ENCODE data around the gene ZNF112. TPM values are rescaled to one million over a fixed set of nuclear protein-coding genes. Genes with fewer than 3 reads are reported as not detected.

Gene ZNF112
- polyA plus RNA-seq, 3 donors: 12.4 to 13.4 (median 13.1) TPM

DNA sequence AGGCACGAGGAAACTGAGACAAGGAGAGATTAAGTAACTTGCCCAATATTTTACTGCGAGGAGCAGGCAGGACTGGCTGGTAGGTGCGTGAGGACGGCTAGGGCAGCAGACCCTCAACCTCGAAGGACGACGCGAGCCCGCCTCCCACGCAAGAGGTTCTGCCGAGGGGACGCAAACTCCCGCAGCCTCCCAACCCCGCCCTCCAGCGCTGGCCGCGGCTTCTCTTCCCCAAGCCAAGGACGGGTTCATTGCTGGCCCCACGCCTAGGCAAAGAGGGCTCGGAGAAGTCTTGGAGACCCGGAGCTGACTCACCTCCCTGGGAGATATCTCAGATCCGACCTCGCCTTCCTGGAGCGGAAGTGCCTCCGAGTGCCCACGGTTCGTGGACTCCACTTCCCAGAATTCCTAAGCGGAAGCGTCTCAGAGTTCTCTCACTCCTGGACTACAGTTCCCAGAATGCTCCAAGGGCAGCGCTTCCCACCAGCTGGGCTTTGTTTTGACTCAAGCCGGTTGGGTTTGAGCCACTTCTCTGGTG, 51.8 kb downstream of the ZNF112 start, which contains the start of gene ZNF235:
TSS of gene ZNF235 (minus strand) at position 367 of the 535 bp plus-strand sequence. CDS start 1,621 bp downstream, outside the sequence.
- peak; percentile 83 to 96 (median 90) for DNase-seq (ENCODE audit: extremely low read depth in 1 of 11, low read depth in 9 of 11, low spot score in 4 of 11)

DNA sequence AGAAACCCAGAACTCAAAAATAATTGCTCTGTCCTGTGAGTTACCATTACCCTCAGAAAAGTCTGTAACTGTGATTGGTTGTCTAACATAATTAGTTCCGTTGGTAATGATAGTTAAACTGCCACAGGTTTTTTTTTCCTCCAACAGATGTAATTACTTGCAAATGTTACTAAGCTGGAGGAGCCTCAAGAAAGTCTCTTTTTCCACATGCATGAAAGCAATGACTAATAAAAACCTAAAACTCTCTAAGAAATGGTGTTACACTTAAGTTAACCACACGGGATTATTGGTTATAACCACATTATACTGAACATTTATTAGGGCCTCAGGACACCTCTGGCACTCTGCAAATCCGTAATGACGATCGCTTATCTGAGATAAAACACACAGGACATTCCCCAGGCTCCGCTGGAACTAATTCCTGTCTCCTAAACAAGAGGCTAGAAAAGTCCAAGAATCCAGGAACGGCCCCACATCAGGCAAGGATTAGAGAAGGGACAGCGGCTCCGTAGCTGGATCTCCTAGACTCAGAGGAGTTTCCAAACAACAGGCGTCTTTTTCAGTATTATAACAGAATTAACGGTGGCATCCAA, 52.4 kb downstream of the ZNF112 start:
- peak in 5 of 11 donors; percentile 1 to 17 (median 9) for DNase-seq (ENCODE audit: extremely low read depth in 1 of 11, low read depth in 9 of 11, low spot score in 4 of 11)

DNA sequence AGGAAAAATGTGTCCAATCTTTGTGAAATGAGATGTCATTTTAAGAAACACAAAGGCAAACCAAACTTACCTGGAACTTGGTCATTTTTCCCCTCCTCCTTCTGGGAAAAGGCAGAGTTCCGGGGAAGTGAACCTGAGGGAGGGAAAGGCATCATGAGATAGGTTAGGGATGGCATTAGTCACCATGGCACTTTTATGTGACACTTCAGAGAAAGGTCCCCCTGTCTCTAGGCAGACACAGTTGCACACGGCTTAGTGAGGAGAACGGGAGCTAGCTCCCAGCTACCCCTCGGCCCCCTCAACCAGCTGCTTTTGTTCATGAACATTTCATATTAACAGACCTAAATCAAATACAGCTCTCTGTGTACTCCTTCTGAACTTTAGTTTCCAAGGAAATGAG, 53.2 kb downstream of the ZNF112 start:
- DNase-seq (ENCODE audit: extremely low read depth in 1 of 11, low read depth in 9 of 11, low spot score in 4 of 11): peak in 2 of 11 donors; percentile 1 to 4

DNA sequence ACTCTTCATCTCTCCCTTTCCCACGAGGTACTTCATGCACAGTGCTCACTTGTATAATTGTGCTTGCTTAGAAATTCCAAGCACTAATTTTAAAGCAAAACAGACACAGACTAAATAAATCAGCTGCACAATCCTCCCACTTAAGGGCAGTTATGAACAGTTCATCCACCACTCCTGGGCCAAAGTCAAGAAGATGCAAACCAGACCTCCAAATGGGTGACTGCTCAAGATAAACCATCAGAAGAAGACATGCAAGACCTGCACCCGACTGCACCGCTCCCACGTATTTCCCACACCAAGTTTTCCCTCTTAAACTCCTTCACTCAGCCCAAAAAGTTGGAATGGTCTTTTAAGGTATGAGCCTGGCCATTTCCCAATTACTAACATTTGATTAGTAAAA, 71.5 kb downstream of the ZNF112 start:
- DNase-seq (ENCODE audit: extremely low read depth in 1 of 11, low read depth in 9 of 11, low spot score in 4 of 11): no peak

DNA sequence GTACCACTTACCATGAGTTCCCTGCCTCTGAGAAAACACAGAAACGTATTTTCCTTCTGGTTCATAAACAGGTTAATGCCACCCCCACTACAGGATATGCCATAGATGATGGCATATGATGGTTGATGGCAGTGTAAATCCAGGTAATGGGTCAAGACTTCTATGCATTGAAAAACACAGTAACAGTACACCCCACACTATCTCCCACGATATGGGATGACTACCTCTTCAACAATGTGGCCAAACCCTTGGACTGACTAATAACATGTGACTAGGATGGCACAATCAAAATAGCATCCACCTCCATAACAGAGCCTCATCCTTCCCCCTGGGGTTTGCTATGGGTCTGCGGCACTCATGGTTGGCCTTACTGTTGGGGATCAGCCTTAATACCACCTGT, 73.6 kb downstream of the ZNF112 start:
- no peak for DNase-seq (ENCODE audit: extremely low read depth in 1 of 11, low read depth in 9 of 11, low spot score in 4 of 11)

DNA sequence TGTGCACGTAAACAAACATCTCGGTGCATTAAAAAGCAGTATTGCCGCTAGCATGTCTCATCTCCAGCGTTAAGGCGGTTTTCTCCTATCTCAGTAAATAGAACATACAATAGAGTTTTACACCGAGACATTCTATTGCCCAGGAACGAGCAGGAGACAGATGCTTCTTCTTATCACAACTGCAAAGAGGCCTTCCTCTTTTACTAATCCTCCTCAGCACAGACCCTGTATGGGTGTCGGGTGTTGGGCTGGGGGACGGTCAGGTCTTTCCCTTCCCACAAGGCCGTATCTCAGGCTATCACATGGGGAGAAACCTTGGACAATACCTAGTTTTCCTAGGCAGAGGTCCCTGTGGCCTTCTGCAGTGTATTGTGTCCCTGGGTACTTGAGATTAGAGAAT, 75.6 kb downstream of the ZNF112 start:
- no peak for DNase-seq (ENCODE audit: extremely low read depth in 1 of 11, low read depth in 9 of 11, low spot score in 4 of 11)

DNA sequence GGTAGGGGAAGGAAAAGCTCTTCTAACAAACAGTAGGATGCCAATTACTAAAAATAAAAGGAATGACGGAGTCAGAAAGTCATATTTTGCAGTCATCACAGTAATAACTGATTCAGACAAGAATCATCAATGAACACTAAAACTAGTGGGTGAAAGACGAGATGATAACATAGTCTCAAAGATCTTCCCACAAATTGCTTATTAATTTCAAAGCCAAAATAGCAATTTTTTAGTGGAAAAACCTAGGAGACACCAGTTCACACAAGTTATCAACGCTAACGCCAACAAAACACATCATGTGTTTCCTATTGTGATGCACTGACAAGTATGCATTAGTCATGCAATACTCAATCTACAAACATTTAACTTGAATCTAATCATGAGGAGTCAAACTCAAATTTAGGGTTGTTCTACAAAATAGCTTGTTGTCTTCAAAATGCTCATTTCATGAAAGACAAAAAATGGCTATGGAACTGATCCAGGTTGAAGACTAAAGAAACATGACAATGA, 78.2 kb downstream of the ZNF112 start:
- no peak for DNase-seq (ENCODE audit: extremely low read depth in 1 of 11, low read depth in 9 of 11, low spot score in 4 of 11)

DNA sequence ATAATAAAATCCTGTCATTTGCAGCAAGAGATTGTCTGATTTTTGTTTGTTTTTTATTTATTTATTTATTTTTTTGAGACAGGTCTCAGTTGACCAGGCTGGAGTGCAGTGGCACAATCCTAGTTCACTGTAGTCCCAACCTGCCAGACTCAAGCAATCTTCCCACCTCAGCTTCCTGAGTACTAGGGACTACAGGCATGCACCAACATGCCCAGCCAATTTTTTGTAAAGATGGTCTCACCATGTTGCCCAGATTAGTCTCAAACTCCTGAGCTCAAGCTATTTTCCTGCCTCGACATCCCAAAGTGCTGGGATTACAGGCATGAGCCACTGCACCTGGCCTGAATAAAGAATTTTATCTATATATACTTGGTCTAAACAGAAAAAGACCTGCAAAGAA, 79.1 kb downstream of the ZNF112 start:
- DNase-seq (ENCODE audit: extremely low read depth in 1 of 11, low read depth in 9 of 11, low spot score in 4 of 11): no peak

Other genes starting within 250 kb of the ZNF112 start
- 10 to 100 TPM in 1 of 3 donors, 1 to 10 TPM in 2; 9.1 to 11.6 (median 9.5) TPM for gene ZNF225, start 243.3 kb downstream of the ZNF112 start, polyA plus RNA-seq (ENCODE audit: insufficient read length in 3 of 3)
- gene ZNF234, start 215.1 kb downstream of the ZNF112 start, polyA plus RNA-seq (ENCODE audit: insufficient read length in 3 of 3): 10 to 100 TPM; 13.8 to 21.3 (median 15.1) TPM
- gene ZNF226, start 191.6 kb downstream of the ZNF112 start, polyA plus RNA-seq (ENCODE audit: insufficient read length in 3 of 3): 10 to 100 TPM; 24.0 to 35.1 (median 30.5) TPM
- 10 to 100 TPM; 25.1 to 27.5 (median 25.8) TPM for gene ZNF227, start 144.1 kb downstream of the ZNF112 start, polyA plus RNA-seq (ENCODE audit: insufficient read length in 3 of 3)
- gene ZNF233, start 96.8 kb downstream of the ZNF112 start, polyA plus RNA-seq (ENCODE audit: insufficient read length in 3 of 3): 1 to 10 TPM; 6.3 to 8.0 (median 6.7) TPM
- 10 to 100 TPM; 11.2 to 13.1 (median 12.9) TPM for gene ZNF235, start 51.7 kb downstream of the ZNF112 start, polyA plus RNA-seq (ENCODE audit: insufficient read length in 3 of 3)
- 10 to 100 TPM; 10.7 to 12.1 (median 11.1) TPM for gene ZNF285, start 44.9 kb upstream of the ZNF112 start, polyA plus RNA-seq (ENCODE audit: insufficient read length in 3 of 3)
- 10 to 100 TPM; 16.1 to 18.0 (median 16.9) TPM for gene ZNF229, start 91.8 kb upstream of the ZNF112 start, polyA plus RNA-seq (ENCODE audit: insufficient read length in 3 of 3)
- gene ZNF180, start 143.8 kb upstream of the ZNF112 start, polyA plus RNA-seq (ENCODE audit: insufficient read length in 3 of 3): 10 to 100 TPM; 15.3 to 17.6 (median 16.4) TPM
- gene CEACAM20, start 173.0 kb upstream of the ZNF112 start, polyA plus RNA-seq (ENCODE audit: insufficient read length in 3 of 3): not detected